ENCODE data around the gene DNAJA1.

DNA sequence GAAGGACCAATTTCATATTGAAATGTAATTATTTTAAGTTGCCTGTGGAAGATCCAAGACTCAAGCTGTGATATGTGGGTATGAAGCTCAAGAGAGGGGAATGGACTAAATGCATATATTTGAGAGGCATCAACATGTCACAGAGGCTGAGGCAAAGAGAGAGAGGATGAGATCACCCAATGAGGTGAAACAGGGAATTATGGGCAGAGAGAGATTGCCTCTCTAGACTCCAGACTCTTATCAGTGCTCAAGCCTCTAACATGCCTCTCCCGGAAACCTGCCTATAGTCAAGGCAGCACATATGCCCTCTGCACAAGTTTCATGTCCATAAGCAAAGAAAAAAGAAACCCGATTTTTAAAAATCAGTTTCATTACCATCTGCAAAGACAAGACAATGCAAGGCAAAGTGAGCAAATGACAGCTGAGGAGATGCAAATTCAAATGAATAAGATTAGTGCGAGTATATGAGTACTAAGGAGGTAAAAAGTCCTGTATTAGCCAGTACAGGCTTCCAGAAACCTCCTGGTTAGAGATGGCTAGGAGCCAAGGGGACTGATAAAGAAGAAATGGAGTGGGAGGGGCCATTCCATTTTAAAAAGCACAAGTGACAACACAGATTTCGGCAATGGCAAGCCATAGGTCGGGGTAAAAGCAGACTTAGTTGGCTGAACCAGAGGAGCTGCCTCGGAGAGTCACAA is 33.0 kb upstream of the DNAJA1 start:
- TF ChIP-seq, protein P1, sequence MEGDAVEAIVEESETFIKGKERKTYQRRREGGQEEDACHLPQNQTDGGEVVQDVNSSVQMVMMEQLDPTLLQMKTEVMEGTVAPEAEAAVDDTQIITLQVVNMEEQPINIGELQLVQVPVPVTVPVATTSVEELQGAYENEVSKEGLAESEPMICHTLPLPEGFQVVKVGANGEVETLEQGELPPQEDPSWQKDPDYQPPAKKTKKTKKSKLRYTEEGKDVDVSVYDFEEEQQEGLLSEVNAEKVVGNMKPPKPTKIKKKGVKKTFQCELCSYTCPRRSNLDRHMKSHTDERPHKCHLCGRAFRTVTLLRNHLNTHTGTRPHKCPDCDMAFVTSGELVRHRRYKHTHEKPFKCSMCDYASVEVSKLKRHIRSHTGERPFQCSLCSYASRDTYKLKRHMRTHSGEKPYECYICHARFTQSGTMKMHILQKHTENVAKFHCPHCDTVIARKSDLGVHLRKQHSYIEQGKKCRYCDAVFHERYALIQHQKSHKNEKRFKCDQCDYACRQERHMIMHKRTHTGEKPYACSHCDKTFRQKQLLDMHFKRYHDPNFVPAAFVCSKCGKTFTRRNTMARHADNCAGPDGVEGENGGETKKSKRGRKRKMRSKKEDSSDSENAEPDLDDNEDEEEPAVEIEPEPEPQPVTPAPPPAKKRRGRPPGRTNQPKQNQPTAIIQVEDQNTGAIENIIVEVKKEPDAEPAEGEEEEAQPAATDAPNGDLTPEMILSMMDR (IDR thresholded peaks at IDR 0.05), result no peak
- TF ChIP-seq POLR2A (IDR thresholded peaks at IDR 0.05), result no peak
- TF ChIP-seq POLR2AphosphoS5 (IDR thresholded peaks at IDR 0.05; ENCODE audit: insufficient read depth in 1 of 2, low read depth in 1 of 2), result no peak
